C4-2B (cell line): ENCODE data around the gene HAO1.

Experiments used
- CTCF ChIP-seq: fragments of 450-650 bp; conservative IDR thresholded peaks from 2 replicates; pipeline ENCODE4 v1.5.1; 2017; ENCODE audit warnings: mild to moderate bottlenecking
- ZFX ChIP-seq: fragments of 450-650 bp; IDR thresholded peaks from 2 replicates; pipeline ENCODE4 v1.6.1; 2017

DNA sequence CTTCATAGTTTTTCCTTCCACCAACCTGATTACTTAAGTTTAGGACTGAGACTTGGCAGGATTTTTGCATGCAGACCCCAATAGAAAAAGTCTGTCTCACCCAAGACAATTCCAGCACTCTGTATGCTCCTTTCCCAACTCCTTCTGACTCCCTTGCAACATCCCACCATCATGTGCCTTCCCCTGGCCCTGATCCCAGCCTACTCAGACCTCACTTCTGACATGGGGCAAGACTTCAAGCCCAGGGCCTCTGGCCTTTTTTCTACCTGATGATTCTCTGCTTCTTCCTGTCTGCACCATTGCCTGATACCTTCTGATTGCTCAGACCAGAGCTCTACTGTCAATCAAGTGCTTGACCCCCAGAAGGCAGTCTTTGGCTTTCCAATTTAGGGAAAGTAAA lies 96.6 kb downstream of the HAO1 start:
- TF ChIP-seq CTCF (no peak), ZFX (no peak)
